HepG2 (cell line): ENCODE data around the gene RABL6. TPM values are rescaled to one million over a fixed set of nuclear protein-coding genes. Genes with fewer than 3 reads are reported as not detected.
A peak's percentile ranks its signal among the peaks of the same experiment; 100 is the strongest.
"Not testable (repeated sequence)": the region's sequence is repeated elsewhere in the genome, so short reads cannot be mapped to it uniquely, and the experiment has no call there.

ENCODE experiments used
- BHLHE40 ChIP-seq: IDR thresholded peaks from 2 replicates; pipeline ENCODE4 v1.6.1; 2011; ENCODE audit warnings: low read length, improper control_type of control experiment
- CREB1 ChIP-seq, 2 experiments: fragments of 450-650 bp in 1 of 2; IDR thresholded peaks; 2 replicates each; pipeline ENCODE4 v1.6.1; 2016 to 2017; ENCODE audit warnings: control low read depth in 1 of 2, mild to moderate bottlenecking in 1 of 2, missing compliant biosample characterization in 1 of 2, missing genetic modification characterization in 1 of 2
- CTCF ChIP-seq: sonication (generic); formaldehyde crosslinking; IDR thresholded peaks from 2 replicates; pipeline ENCODE4 v1.5.0; 2020; ENCODE audit warnings: mild to moderate bottlenecking, missing genetic modification reagents, moderate library complexity
- FOSL2 ChIP-seq: sonication (generic); formaldehyde crosslinking; IDR thresholded peaks from 2 replicates; pipeline ENCODE4 v1.4.0; 2020; ENCODE audit warnings: missing genetic modification reagents
- GABPB1 ChIP-seq: IDR thresholded peaks from 2 replicates; pipeline ENCODE4 v1.6.1; 2016; ENCODE audit warnings: mild to moderate bottlenecking, missing genetic modification reagents, moderate library complexity, missing compliant biosample characterization
- KAT8 ChIP-seq: IDR thresholded peaks from 2 replicates; pipeline ENCODE4 v1.6.1; 2016; ENCODE audit warnings: missing genetic modification reagents, missing compliant biosample characterization
- MED1 ChIP-seq: sonication (generic); formaldehyde crosslinking; IDR thresholded peaks from 2 replicates; pipeline ENCODE4 v1.4.0; 2020; ENCODE audit warnings: missing genetic modification reagents
- SAP130 ChIP-seq: IDR thresholded peaks from 2 replicates; pipeline ENCODE4 v1.6.1; 2016; ENCODE audit warnings: low read depth
- STAG1 ChIP-seq: sonication (generic); formaldehyde crosslinking; IDR thresholded peaks from 2 replicates; pipeline ENCODE4 v1.4.0; 2020; ENCODE audit warnings: missing genetic modification reagents
- ZBTB33 ChIP-seq: sonication (generic); formaldehyde crosslinking; IDR thresholded peaks from 2 replicates; pipeline ENCODE4 v1.4.0; 2020; ENCODE audit warnings: missing genetic modification reagents
- ZBTB38 ChIP-seq: sonication (generic); formaldehyde crosslinking; IDR thresholded peaks from 2 replicates; pipeline ENCODE4 v1.5.1; 2020; ENCODE audit warnings: mild to moderate bottlenecking, missing genetic modification reagents
- ZNF317 ChIP-seq: sonication (generic); formaldehyde crosslinking; IDR thresholded peaks from 2 replicates; pipeline ENCODE4 v1.5.0; 2020; ENCODE audit warnings: mild to moderate bottlenecking, missing genetic modification reagents
- polyA plus RNA-seq, 8 experiments: library from polyadenylated mRNA; depleted of rRNA in 3 of 8; stranded (reverse) in 7 of 8; unstranded in 1 of 8; fragments of >200 nt; fragmentation: Illumina TruSeq in 4 of 8; extraction: Trizol in 4 of 8; gene quantifications; 2 replicates each; pipeline versions ENCODE4 v1.2.1 to v1.2.3, GENCODE V29; 2011 to 2016; ENCODE audit warnings: low read depth in 4 of 8, missing spikeins in 1 of 8, mixed read lengths in 1 of 8; ENCODE audit not compliant: insufficient read depth in 1 of 8
- total RNA-seq, 5 experiments: library from RNA; depleted of rRNA; stranded (reverse); fragments of >200 nt; fragmentation: Illumina TruSeq; extraction: Trizol; gene quantifications; 2 replicates each; pipeline ENCODE4 v1.2.3, GENCODE V29; 2016; ENCODE audit warnings: low read depth in 1 of 5

The RABL6 gene
- total and polyA plus RNA-seq, 2 of the 13 experiments (the other 11 are each of a cell fraction or from before 2014, with no cell fraction given), result 81.5 to 125 TPM

- TF ChIP-seq MED1, result 0 out of 2 replicates have a peak, but pooled peaks have one; percentile 17
- 0 out of 2 replicates have a peak, but pooled peaks have one; percentile 19 for TF ChIP-seq KAT8 (CRISPR knock-in tag)
- TF ChIP-seq BHLHE40, result peak; percentile 53; the same call in 1 of the 2 replicates
- peak; percentile 52 for TF ChIP-seq SAP130 (CRISPR knock-in tag)
- TF ChIP-seq STAG1, result peak; percentile 56
- peak; percentile 88 for TF ChIP-seq FOSL2 (CRISPR knock-in tag)
- TF ChIP-seq CTCF (CRISPR knock-in tag), result peak; percentile 77
- peak; percentile 68 for TF ChIP-seq CREB1 (IDR thresholded peaks at IDR 0.05)
- TF ChIP-seq CREB1 (CRISPR knock-in tag; IDR thresholded peaks at IDR 0.05), result not testable (repeated sequence)
- TF ChIP-seq ZBTB33, result 0 out of 2 replicates have a peak, but pooled peaks have one; percentile 5
- 0 out of 2 replicates have a peak, but pooled peaks have one; percentile 11 for TF ChIP-seq GABPB1 (CRISPR knock-in tag)
- 0 out of 2 replicates have a peak, but pooled peaks have one; percentile 24 for TF ChIP-seq ZBTB38 (CRISPR knock-in tag)
- TF ChIP-seq ZNF317 (CRISPR knock-in tag), result peak; percentile 55; the same call in 1 of the 2 replicates
Measured at GRCh38 chr9:136766410-136767120, 41.2 kb upstream of the RABL6 start (continued).
